Measurements from ENCODE around the gene CSTA.

CSTA gene

DNA sequence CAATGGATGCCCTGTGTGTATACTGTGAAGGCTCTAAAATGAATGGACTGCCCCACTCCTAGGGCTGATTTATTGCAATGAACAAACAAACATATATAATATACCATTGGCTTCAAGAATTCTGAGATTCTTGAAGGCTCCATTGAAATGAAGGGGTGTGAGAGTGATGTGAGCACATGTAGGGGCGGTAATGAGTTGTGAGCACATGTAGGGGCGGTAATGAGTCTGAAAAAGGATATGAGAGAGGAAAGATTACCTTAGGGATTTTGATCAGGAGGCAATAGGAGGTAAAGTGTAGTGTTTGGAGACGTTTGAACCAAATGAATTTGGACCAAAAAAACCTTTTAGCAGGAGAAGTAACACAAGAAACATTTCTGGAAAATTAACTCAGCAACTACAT is 62.7 kb downstream of the CSTA start:
- no peak overlapping the region for H2AFZ ChIP-seq (ENCODE audit: low read depth, low read length, severe bottlenecking)
- H4K20me1 ChIP-seq (ENCODE audit: low read depth, low read length) = no peaks in the 10 kb centered on the region
- TF ChIP-seq EZH2phosphoT487 (conservative IDR thresholded peaks at IDR 0.05; ENCODE audit: low read length) (no peak), CTCF (IDR thresholded peaks at IDR 0.05; ENCODE audit: insufficient read depth, low read length, poor library complexity, severe bottlenecking) (no peak)
- no peaks in the 10 kb centered on the region for H3K9me3 ChIP-seq (ENCODE audit: insufficient read depth, low read length)
- H3K27me3 ChIP-seq (ENCODE audit: low read length) = no peaks in the 10 kb centered on the region
- H3K27ac ChIP-seq (ENCODE audit: low read depth, low read length) = no peak overlapping the region
- H3K4me3 ChIP-seq (ENCODE audit: insufficient read depth, low read length, poor library complexity, severe bottlenecking) = no peak overlapping the region
- no peaks in the 10 kb centered on the region for H3K9me2 ChIP-seq (replicated peaks; ENCODE audit: insufficient read depth, low read length)
- H3F3A ChIP-seq (ENCODE audit: insufficient read depth) = peaks cover 11% of the 10 kb centered on the region
- peaks cover 9% of the 10 kb centered on the region for H3K36me3 ChIP-seq (ENCODE audit: low read length)
- no peak overlapping the region for H3K9ac ChIP-seq (ENCODE audit: low read length)
- H3K79me2 ChIP-seq (ENCODE audit: insufficient read depth, low read length) = peaks cover 57% of the 10 kb centered on the region
- no peak overlapping the region for H3K4me2 ChIP-seq (ENCODE audit: low read depth, low read length, poor library complexity, severe bottlenecking)

DNA sequence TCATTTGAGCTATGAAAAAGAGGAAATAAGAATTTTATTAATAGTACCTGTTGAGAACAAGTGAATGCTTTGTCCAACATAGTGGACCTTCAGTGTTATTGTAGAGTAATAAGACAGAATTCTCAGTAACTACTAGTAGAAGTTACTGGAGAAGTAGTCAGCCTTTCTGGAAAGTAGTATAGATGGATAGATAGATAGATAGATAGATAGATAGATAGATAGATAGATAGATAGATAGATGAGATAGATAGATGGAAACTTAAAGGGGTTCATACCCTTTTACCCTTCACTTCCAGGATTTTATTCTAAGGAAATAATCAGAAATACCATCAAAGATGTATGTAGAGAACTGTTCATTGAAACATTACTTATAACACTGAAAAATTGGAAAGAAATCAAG is 64.1 kb downstream of the CSTA start:
- H3K4me3 ChIP-seq (ENCODE audit: insufficient read depth, low read length, poor library complexity, severe bottlenecking) = no peak overlapping the region
- H3K9ac ChIP-seq (ENCODE audit: low read length) = no peak overlapping the region
- H3K27me3 ChIP-seq (ENCODE audit: low read length) = no peaks in the 10 kb centered on the region
- peaks cover 49% of the 10 kb centered on the region for H3K79me2 ChIP-seq (ENCODE audit: insufficient read depth, low read length)
- no peak overlapping the region for H2AFZ ChIP-seq (ENCODE audit: low read depth, low read length, severe bottlenecking)
- H3K36me3 ChIP-seq (ENCODE audit: low read length) = peaks cover 9% of the 10 kb centered on the region
- H3K9me2 ChIP-seq (replicated peaks; ENCODE audit: insufficient read depth, low read length) = no peaks in the 10 kb centered on the region
- H3K9me3 ChIP-seq (ENCODE audit: insufficient read depth, low read length) = no peaks in the 10 kb centered on the region
- no peak overlapping the region for H3K4me2 ChIP-seq (ENCODE audit: low read depth, low read length, poor library complexity, severe bottlenecking)
- TF ChIP-seq CTCF (IDR thresholded peaks at IDR 0.05; ENCODE audit: insufficient read depth, low read length, poor library complexity, severe bottlenecking) (no peak), EZH2phosphoT487 (conservative IDR thresholded peaks at IDR 0.05; ENCODE audit: low read length) (no peak)
- 0 out of 2 replicates have a peak, but pooled peaks cover 4% of the 10 kb centered on the region for H4K20me1 ChIP-seq (ENCODE audit: low read depth, low read length)
- H3F3A ChIP-seq (ENCODE audit: insufficient read depth) = peaks cover 11% of the 10 kb centered on the region
- no peak overlapping the region for H3K27ac ChIP-seq (ENCODE audit: low read depth, low read length)

- Histone ChIP-seq H2AFZ (ENCODE audit: low read depth, low read length, severe bottlenecking) (no peak overlapping the region), H3K9me2 (replicated peaks; ENCODE audit: insufficient read depth, low read length) (no peaks in the 10 kb centered on the region), H3K27ac (ENCODE audit: low read depth, low read length) (no peak overlapping the region), H3K4me3 (ENCODE audit: insufficient read depth, low read length, poor library complexity, severe bottlenecking) (no peak overlapping the region), H3K9me3 (ENCODE audit: insufficient read depth, low read length) (no peaks in the 10 kb centered on the region), H3F3A (ENCODE audit: insufficient read depth) (peaks cover 11% of the 10 kb centered on the region), H3K4me2 (ENCODE audit: low read depth, low read length, poor library complexity, severe bottlenecking) (no peak overlapping the region), H3K9ac (ENCODE audit: low read length) (no peak overlapping the region), H3K79me2 (ENCODE audit: insufficient read depth, low read length) (peaks cover 42% of the 10 kb centered on the region; the same call in 1 of the 2 replicates), H3K27me3 (ENCODE audit: low read length) (no peaks in the 10 kb centered on the region), H3K36me3 (ENCODE audit: low read length) (peaks cover 9% of the 10 kb centered on the region), H4K20me1 (ENCODE audit: low read depth, low read length) (0 out of 2 replicates have a peak, but pooled peaks cover 4% of the 10 kb centered on the region)
- TF ChIP-seq CTCF (IDR thresholded peaks at IDR 0.05; ENCODE audit: insufficient read depth, low read length, poor library complexity, severe bottlenecking) (no peak), EZH2phosphoT487 (conservative IDR thresholded peaks at IDR 0.05; ENCODE audit: low read length) (no peak)
Observed at GRCh38 chr3:122389892-122390291, 64.8 kb downstream of the CSTA start.
